HG03571 (cell line): ENCODE results near the gene PTPRF.
"Not testable (repeated sequence)": the region's sequence is repeated elsewhere in the genome, so short reads cannot be mapped to it uniquely, and the experiment has no call there.

ENCODE experiments used
- ATAC-seq: cut with Tn5 transposase; IDR thresholded peaks from one replicate; pipeline ENCODE4 v1.9.1; 2021; ENCODE audit not compliant: unreplicated experiment

The PTPRF gene

DNA sequence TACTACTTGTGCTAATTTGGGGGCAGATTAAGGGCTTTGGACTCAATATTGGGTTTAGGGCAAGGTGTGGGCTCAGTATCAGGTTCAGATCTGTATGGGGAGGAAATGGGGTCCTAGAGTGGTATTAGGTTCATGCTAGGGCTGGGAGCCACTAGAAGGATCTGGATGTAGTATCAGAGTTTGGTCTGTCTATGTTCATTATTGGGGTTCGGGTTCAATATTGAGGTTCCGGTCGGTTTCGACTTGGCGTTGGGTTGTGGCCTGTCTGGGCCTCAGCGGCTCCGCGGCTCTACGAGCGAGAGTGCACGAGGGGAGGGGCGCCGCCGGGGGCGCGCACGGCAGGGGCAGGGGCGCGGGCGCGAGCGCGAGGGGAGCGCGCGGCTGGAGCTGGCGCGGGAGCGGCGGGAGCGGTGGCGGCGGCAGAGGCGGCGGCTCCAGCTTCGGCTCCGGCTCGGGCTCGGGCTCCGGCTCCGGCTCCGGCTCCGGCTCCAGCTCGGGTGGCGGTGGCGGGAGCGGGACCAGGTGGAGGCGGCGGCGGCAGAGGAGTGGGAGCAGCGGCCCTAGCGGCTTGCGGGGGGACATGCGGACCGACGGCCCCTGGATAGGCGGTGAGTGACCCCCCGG lies at the start of gene PTPRF:
Gene PTPRF, plus strand, starts transcription at position 401 of the 624 bp plus-strand sequence. CDS start 14,193 bp downstream, outside the sequence.
- no peak for ATAC-seq

DNA sequence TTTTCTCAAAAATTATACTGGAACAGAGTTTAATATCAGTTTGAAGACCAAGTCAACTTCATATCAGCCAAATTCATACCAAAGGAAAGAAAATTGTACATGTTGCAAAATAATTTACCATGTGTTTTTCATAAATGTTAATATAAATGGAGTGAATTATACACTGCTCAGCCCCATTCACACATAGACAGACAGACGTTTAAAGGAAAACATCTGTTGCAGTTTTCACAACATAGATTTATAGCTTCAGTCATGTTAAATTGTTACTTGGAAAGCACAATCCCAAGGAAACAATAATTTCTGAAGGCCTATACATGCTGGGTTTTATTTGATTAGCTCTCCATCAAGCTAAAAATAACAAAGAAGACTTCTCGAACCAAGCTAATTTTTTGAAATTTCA lies 49.2 kb upstream of the PTPRF start:
- no peak for ATAC-seq

GRCh38 chr1:43482215-43482614 lies 48.5 kb upstream of the PTPRF start:
- ATAC-seq: no peak

- no peak for ATAC-seq
Observed at GRCh38 chr1:43484367-43484766, 46.3 kb upstream of the PTPRF start.

- no peak for ATAC-seq
Observed at GRCh38 chr1:43488165-43488564, 42.5 kb upstream of the PTPRF start.

GRCh38 chr1:43491061-43491460 lies 39.6 kb upstream of the PTPRF start:
- no peak for ATAC-seq

GRCh38 chr1:43492826-43493225 lies 37.9 kb upstream of the PTPRF start:
- no peak for ATAC-seq

- no peak for ATAC-seq
Observed at GRCh38 chr1:43493661-43494450, 36.8 kb upstream of the PTPRF start.

DNA sequence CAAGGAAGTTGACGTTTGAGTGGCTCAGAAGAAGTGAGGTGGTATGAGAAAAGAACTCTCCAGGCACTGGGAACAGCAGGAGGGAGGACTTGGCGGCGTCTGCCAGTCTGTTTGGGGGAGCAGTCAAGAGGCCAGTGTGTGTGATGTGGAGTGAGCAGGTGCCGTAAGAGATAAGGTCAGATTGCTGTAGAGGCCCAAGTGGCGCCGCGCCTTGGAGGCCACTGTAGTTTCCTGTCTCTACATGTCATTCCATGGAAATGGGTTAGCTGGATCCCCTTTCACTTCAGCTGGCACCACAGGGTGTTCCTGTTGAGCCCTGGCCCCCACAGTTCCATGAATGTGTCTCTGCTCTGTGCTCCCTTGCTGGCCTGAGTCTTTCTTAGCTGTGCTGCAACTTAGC lies 35.5 kb upstream of the PTPRF start:
- ATAC-seq: no peak

GRCh38 chr1:43499898-43500297 lies 30.8 kb upstream of the PTPRF start:
- ATAC-seq: no peak

- ATAC-seq: not testable (repeated sequence)
Observed at GRCh38 chr1:43501806-43502205, 28.9 kb upstream of the PTPRF start.

DNA sequence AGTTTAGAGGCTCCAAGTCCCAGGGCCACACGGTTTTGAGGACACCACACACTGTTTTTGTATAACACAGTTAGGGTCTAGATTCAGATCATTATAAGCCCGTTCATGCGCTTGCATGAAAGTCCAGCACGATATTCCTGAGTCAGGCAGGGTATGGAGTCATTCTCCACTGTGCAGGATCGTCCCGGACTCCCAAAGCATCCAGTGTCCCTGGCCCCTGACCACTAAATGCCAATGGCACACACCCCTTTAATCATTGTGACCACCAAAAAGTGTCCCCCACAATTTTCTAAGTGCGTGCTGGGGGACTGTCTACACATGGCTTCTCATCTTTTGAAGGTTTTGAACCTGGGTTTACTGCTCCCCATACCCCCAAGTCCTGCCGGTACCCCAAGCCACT lies 27.1 kb upstream of the PTPRF start:
- no peak for ATAC-seq

DNA sequence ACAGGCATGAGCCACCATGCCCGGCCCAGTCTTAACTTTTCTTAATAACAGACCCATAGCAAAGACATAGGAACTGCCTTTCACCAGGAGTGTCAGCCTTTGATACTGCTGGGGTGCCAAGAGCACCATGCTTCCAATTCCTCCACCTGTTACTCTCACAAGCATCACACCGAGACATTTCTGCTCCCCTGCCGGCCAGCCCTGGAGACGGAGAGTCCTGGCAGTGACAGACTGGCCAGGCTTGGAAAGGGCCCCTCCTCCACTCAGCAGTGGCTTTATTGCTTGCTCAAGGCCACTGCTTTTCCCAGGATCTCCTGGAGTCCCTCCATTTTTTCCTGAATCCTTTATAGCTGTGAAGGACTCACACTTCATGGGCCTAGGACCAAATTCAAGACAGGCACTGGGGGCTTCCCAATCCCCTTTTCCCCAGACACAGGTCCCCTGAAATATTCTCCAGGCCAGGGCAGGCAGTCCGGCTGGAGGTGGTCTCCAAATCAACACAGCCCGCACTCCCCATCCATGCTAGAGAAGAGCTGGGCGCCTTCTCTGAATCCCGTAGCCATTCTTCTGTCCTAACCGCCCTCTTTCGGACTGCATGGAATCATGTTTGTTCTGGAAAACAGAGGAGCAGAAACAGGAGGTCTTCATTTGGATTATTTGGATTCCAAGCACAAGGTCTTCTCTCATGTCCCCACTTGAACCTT lies 25.5 kb upstream of the PTPRF start:
- no peak for ATAC-seq

DNA sequence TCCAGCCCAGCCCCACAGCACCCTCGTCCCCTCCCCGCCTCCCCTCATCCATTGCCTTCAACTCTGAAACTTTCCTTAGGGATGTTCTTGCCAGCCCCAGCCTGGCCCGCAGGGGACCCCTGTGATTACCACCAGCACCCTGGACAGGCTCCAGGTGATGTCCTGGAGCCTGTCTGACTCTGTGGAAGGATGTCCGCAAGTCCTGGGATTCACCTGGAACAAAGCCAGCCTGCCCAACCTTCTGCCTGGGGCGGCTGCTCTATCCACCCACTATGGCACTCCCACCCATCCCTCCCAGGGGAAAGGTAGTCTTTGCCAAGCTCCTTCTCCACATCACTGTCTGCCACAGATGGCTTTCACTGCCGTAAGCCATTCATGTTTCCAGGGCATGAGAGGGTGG lies 24.4 kb upstream of the PTPRF start:
- no peak for ATAC-seq

GRCh38 chr1:43507296-43508295 lies 23.1 kb upstream of the PTPRF start:
- no peak for ATAC-seq

- no peak for ATAC-seq
Observed at GRCh38 chr1:43509007-43509739, 21.5 kb upstream of the PTPRF start.

GRCh38 chr1:43509740-43510375 lies 20.8 kb upstream of the PTPRF start:
- no peak for ATAC-seq

DNA sequence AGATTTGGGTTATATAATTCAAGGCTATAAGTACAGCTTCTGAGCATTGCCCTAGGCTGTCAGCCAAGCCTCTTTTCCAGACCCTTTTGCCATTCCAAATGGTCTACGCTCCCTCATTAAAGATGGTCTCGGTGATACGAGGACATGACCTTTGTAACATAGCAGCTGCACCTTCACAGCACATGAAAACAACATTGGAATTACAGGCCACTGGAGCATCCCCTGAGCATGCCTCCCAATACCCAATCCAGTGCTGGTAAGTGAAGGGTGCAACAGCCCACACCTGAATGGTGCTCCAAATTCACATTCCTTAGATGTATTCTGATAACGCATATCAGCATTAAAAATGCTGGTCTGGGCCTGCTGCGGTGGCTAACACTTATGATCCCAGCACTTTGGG lies 20.1 kb upstream of the PTPRF start:
- ATAC-seq: no peak

DNA sequence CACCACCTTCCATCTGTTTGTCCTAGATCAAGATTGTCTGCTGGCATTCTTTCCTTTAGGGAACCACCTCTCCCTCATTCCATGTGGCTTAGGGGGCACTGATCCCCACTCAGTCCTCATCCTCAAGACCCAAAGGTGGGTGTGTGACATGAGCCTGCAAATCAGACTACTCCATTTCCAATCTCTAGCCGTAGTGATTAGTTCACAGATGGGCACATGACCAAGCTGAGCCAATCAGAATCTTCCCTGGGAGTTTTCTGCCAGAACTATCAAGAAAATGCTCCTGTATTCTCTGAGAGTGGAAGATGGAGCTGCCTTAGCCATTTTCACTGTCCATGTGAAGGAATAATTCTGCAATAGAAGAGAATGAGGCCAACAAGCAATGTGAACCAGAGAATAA lies 19.3 kb upstream of the PTPRF start:
- no peak for ATAC-seq

DNA sequence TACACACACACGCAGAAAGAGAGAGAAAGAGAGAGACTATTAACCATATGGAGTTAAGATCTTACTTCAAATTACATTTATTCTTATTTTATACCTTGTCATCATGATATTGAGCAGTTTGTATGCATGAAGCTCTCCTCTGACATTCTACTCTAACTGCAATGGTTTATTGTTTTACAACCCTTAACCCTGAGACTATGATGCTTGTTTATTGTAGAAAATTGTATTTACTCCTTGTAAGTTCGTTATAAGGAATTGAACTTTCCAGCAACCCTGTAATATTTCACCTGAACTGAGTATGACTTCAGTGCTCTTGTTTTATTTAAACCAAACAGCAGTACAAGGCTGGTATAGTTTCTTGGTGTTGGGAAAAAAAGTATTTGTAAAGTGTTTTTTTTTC lies 18.6 kb upstream of the PTPRF start:
- no peak for ATAC-seq
